ENCODE results near the gene PTMA. TPM values are rescaled to one million over a fixed set of nuclear protein-coding genes. Genes with fewer than 3 reads are reported as not detected.
"Not testable (repeated sequence)": the region's sequence is repeated elsewhere in the genome, so short reads cannot be mapped to it uniquely, and the experiment has no call there.

The PTMA gene
- total RNA-seq, 2 experiments from 2014 or later, result 1,700 to 2,208 TPM

- ChIA-PET POLR2A (no interaction called here), CTCF (interaction anchor here (1.0 to 1.1 kb wide), 3 partner anchors 8 to 26 kb away, joined by 3 to 5 read pairs (median 4); no protein-coding TSS in a partner anchor)
- Mint-ChIP-seq H3K36me3 (ENCODE audit: low read depth) (peaks cover 9% of the 10 kb centered on the region), H3K27me3 (no peaks in the 10 kb centered on the region), H3K27ac (no peak overlapping the region), H3K9me3 (no peaks in the 10 kb centered on the region), H3K4me3 (no peak overlapping the region), H3K4me1 (no peaks in the 10 kb centered on the region)
- no peak for DNase-seq
Observed at GRCh38 chr2:231732604-231733003, 24.3 kb downstream of the PTMA start.

DNA sequence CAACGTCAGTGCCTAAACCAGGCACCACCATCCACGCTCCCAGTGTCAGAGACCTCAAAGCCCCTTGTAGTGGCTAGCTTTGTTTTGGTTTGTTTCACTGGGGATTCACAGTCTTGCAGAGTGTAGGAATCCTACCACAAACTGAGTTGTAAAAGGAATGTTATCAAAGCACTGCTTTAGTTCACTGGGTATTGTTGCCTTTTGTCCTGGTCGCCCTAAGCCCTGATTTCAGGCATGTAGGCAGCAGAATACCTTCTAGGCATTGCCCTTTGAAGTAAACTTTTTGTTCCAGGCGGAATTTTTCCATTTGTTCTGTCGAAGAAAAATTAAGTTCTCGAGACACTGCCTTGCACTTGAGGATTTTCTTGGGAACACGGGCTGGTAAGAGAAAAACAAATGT lies 29.4 kb downstream of the PTMA start:
- CTCF ChIA-PET, result no interaction called here
- DNase-seq, result no peak
- H3K27me3 Mint-ChIP-seq, result no peaks in the 10 kb centered on the region
- peaks cover 14% of the 10 kb centered on the region for H3K36me3 Mint-ChIP-seq (ENCODE audit: low read depth)
- no peaks in the 10 kb centered on the region for H3K4me1 Mint-ChIP-seq
- no peaks in the 10 kb centered on the region for H3K9me3 Mint-ChIP-seq
- POLR2A ChIA-PET, result no interaction called here
- no peak overlapping the region for H3K27ac Mint-ChIP-seq
- no peak overlapping the region for H3K4me3 Mint-ChIP-seq

- H3K4me3 Mint-ChIP-seq, result no peak overlapping the region
- ChIA-PET POLR2A (interaction anchor here (0.6 kb wide), 1 partner anchor 16 kb away, joined by 4 read pairs; no protein-coding TSS in a partner anchor), CTCF (interaction anchor here (0.6 to 0.9 kb wide), 2 partner anchors 30 to 231 kb away, joined by 3 read pairs; no protein-coding TSS in a partner anchor)
Observed at GRCh38 chr2:231743376-231744116, 35.2 kb downstream of the PTMA start.

GRCh38 chr2:231745303-231746038 lies 37.1 kb downstream of the PTMA start:
- POLR2A ChIA-PET, result no interaction called here
- DNase-seq, result no peak
- no peak overlapping the region for H3K27ac Mint-ChIP-seq
- H3K27me3 Mint-ChIP-seq, result no peaks in the 10 kb centered on the region
- peaks cover 6% of the 10 kb centered on the region for H3K4me1 Mint-ChIP-seq
- H3K36me3 Mint-ChIP-seq (ENCODE audit: low read depth), result no peaks in the 10 kb centered on the region
- H3K4me3 Mint-ChIP-seq, result no peak overlapping the region
- no peaks in the 10 kb centered on the region for H3K9me3 Mint-ChIP-seq
- CTCF ChIA-PET, result interaction anchor here (0.9 to 1.6 kb wide), 4 partner anchors 10 to 36 kb away, joined by 3 to 4 read pairs (median 3); no protein-coding TSS in a partner anchor

More at GRCh38 chr2:231743376-231744116, 35.2 kb downstream of the PTMA start:
- H3K27ac Mint-ChIP-seq, result no peak overlapping the region
- no peak for DNase-seq
- H3K9me3 Mint-ChIP-seq, result no peaks in the 10 kb centered on the region
- H3K4me1 Mint-ChIP-seq, result peaks cover 2% of the 10 kb centered on the region
- H3K27me3 Mint-ChIP-seq, result no peaks in the 10 kb centered on the region
- peaks cover 6% of the 10 kb centered on the region for H3K36me3 Mint-ChIP-seq (ENCODE audit: low read depth)

GRCh38 chr2:231748153-231748896 lies 40.0 kb downstream of the PTMA start:
- CTCF ChIA-PET, result interaction anchor here (0.6 kb wide), 1 partner anchor 28 kb away, joined by 3 read pairs; no protein-coding TSS in a partner anchor
- H3K4me1 Mint-ChIP-seq; H3K36me3 Mint-ChIP-seq (ENCODE audit: low read depth); H3K27me3 Mint-ChIP-seq; H3K4me3 Mint-ChIP-seq; H3K27ac Mint-ChIP-seq; POLR2A ChIA-PET; DNase-seq; H3K9me3 Mint-ChIP-seq: not testable (repeated sequence)

DNA sequence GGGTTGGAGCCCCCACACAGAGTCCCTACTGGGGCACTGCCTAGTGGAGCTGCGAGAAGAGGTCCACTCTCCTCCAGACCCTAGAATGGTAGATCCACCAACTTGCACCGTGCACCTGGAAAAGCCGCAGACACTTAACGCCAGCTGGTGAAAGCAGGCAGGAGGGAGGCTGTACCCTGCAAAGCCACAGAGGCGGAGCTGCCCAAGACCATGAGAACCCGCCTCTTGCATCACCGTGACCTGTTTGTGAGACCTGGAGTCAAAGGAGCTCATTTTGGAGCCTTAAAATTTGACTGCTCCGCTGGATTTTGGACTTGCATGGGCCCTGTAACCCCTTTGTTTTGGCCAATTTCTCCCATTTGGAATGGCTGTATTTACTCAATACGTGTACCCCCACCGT lies 40.7 kb downstream of the PTMA start:
- not testable (repeated sequence) for H3K4me3 Mint-ChIP-seq; H3K36me3 Mint-ChIP-seq (ENCODE audit: low read depth); H3K9me3 Mint-ChIP-seq; H3K4me1 Mint-ChIP-seq; H3K27ac Mint-ChIP-seq; H3K27me3 Mint-ChIP-seq; DNase-seq
- ChIA-PET POLR2A (interaction anchor here (0.6 kb wide), 1 partner anchor 159 kb away, joined by 3 read pairs; no protein-coding TSS in a partner anchor), CTCF (interaction anchor here (0.6 to 0.7 kb wide), 2 partner anchors 28 to 37 kb away, joined by 3 read pairs; partner anchors contain the start of gene COPS7B)

DNA sequence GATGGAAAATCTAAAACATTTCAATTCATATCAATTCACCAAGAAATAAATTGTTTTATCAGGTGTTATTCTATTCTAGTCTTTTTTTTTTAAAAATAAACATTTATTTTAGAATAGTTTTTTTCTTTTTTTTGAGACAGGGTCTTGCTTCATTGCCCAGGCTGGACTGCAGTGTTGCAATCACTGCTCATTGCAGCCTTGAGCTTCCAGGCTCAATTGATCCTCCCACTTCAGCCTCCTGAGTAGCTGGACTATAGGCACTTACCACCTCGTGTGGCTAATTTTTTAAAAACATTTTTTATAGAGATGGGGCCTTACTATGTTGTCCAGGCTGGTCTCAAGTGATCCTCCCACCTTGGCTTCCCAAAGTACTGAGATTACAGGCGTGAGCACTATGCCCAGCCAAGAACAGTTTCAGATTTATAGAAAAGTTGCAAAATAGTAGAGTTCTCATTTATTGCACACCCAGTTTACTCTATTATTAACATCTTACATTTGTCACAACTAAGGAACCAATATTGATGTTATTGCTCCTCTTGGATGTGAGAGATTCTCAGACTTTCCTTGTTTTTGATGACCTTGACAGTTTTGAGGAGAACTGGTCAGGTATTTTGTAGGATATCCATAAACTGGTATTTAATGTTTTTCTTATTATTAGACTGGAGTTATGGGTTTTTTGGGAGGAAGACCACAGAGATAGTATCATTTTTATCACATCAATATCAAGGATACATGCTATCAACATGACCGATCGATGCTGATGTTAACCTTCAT lies 42.9 kb downstream of the PTMA start:
- ChIA-PET CTCF (interaction anchor here (0.6 kb wide), 1 partner anchor 559 kb away, joined by 3 read pairs; no protein-coding TSS in a partner anchor), POLR2A (no interaction called here)
- DNase-seq, result no peak
- H3K9me3 Mint-ChIP-seq, result no peaks in the 10 kb centered on the region
- H3K36me3 Mint-ChIP-seq (ENCODE audit: low read depth), result no peaks in the 10 kb centered on the region
- no peak overlapping the region for H3K4me3 Mint-ChIP-seq
- no peaks in the 10 kb centered on the region for H3K27me3 Mint-ChIP-seq
- peaks cover 6% of the 10 kb centered on the region for H3K4me1 Mint-ChIP-seq
- no peak overlapping the region for H3K27ac Mint-ChIP-seq

DNA sequence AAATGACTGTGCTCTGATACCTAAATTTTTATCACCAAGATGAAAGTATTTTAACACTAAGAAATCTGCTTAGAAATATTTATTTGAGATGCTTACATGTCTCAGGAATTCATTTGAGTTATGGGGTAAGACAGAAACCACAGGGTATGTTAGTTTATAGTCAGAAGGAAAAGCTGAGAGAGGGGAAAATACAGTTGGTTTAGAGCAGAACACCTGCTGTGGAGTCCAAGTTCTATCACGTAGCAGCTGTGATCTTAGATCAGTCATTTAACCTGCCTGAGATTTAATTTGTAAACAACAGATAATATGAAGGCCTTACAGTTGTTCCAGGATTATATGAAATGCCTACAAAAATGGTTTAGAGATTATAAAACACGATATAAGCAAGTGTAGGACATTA lies 43.7 kb downstream of the PTMA start:
- no peaks in the 10 kb centered on the region for H3K36me3 Mint-ChIP-seq (ENCODE audit: low read depth)
- CTCF ChIA-PET, result no interaction called here
- no peak overlapping the region for H3K27ac Mint-ChIP-seq
- no peak overlapping the region for H3K4me3 Mint-ChIP-seq
- H3K4me1 Mint-ChIP-seq, result peaks cover 6% of the 10 kb centered on the region
- POLR2A ChIA-PET, result no interaction called here
- no peak for DNase-seq
- H3K27me3 Mint-ChIP-seq, result no peaks in the 10 kb centered on the region
- H3K9me3 Mint-ChIP-seq, result no peaks in the 10 kb centered on the region

GRCh38 chr2:231761735-231762134 lies 53.4 kb downstream of the PTMA start:
- Mint-ChIP-seq H3K36me3 (ENCODE audit: low read depth) (no peaks in the 10 kb centered on the region), H3K9me3 (no peaks in the 10 kb centered on the region), H3K27ac (no peak overlapping the region), H3K4me1 (peaks cover 20% of the 10 kb centered on the region), H3K27me3 (no peaks in the 10 kb centered on the region), H3K4me3 (no peak overlapping the region)
- ChIA-PET POLR2A (no interaction called here), CTCF (interaction anchor here (0.6 kb wide), 1 partner anchor 9 kb away, joined by 3 read pairs; no protein-coding TSS in a partner anchor)
- DNase-seq, result no peak

Other genes starting within 250 kb of the PTMA start
- gene NCL, start 244.0 kb upstream of the PTMA start, total RNA-seq, result 100 to 1,000 TPM; 542 to 599 TPM
- gene NMUR1, start 178.1 kb upstream of the PTMA start, total RNA-seq, result under 1 TPM; 0.47 to 0.60 TPM
- not detected for gene TEX44, start 115.7 kb upstream of the PTMA start, total RNA-seq
- 10 to 100 TPM; 30.2 to 36.0 TPM for gene PDE6D, start 72.8 kb downstream of the PTMA start, total RNA-seq
- gene COPS7B, start 77.9 kb downstream of the PTMA start, total RNA-seq, result 10 to 100 TPM; 44.9 to 50.0 TPM
- not detected for gene NPPC, start 217.9 kb downstream of the PTMA start, total RNA-seq

Data from activated CD4-positive, alpha-beta T cell treated with anti-CD3 and anti-CD28 coated beads, Interleukin-2, amount 10 ng/mL, durations not matched to agents 7 days and 5 days (primary cell).